ENCODE results near the gene MPRIP. TPM values are rescaled to one million over a fixed set of nuclear protein-coding genes. Genes with fewer than 3 reads are reported as not detected.

Gene MPRIP
- total RNA-seq, 2 donors from 2014 or later = 84.3 to 258 TPM

DNA sequence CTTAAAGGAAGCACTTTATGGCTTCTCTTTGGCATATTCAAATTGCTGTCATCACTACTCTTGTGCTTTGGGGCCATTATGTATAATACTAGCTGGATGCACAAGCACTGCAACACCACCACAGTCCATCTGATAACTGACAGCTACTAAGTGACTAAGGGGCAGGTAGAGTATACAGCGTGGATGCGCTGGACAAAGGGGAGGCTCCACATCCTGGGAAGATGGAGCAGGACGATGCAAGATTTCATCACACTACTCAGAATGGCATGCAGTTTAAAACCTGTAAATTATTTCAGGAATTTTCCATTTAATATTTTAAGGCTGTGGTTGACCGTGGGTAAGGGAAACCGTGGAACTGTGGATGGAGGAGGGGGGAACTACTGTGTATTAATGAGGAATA, 25.0 kb downstream of the MPRIP start:
- TF ChIP-seq POLR2AphosphoS5 (IDR thresholded peaks at IDR 0.05) (no peak), POLR2A (IDR thresholded peaks at IDR 0.05) (no peak)
- TF ChIP-seq, protein P1, sequence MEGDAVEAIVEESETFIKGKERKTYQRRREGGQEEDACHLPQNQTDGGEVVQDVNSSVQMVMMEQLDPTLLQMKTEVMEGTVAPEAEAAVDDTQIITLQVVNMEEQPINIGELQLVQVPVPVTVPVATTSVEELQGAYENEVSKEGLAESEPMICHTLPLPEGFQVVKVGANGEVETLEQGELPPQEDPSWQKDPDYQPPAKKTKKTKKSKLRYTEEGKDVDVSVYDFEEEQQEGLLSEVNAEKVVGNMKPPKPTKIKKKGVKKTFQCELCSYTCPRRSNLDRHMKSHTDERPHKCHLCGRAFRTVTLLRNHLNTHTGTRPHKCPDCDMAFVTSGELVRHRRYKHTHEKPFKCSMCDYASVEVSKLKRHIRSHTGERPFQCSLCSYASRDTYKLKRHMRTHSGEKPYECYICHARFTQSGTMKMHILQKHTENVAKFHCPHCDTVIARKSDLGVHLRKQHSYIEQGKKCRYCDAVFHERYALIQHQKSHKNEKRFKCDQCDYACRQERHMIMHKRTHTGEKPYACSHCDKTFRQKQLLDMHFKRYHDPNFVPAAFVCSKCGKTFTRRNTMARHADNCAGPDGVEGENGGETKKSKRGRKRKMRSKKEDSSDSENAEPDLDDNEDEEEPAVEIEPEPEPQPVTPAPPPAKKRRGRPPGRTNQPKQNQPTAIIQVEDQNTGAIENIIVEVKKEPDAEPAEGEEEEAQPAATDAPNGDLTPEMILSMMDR (IDR thresholded peaks at IDR 0.05) = no peak

DNA sequence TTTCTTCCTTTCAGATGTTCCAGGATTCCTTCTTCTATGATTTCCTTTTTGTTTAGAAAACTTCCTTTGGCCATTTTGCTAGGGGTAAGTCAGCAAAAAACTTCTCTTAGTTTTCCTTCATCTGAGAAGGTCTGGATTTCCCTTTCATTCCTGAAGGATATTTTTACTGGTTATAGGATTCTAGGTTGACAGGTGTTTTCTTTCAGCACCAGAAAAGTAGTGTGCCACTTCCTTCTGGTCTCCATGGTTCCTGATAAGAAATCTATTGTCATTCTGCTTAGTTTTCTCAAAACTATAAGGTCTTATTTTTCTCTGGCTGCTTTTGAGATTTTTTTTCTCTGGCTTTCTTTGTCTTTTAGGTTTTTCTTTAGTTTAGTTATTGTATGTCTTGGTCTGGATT, 27.6 kb downstream of the MPRIP start:
- DNase-seq (ENCODE audit: low spot score) = no peak
- H3K27me3 ChIP-seq (replicated peaks; ENCODE audit: insufficient read depth) = no peaks in the 10 kb centered on the region
- H3K36me3 ChIP-seq = no peaks in the 10 kb centered on the region
- H3K4me3 ChIP-seq = no peak overlapping the region
- H3K27ac ChIP-seq = no peak overlapping the region
- intact Hi-C loops (cut with DNase I) = no loop called here
- TF ChIP-seq POLR2A (IDR thresholded peaks at IDR 0.05) (no peak), POLR2AphosphoS5 (IDR thresholded peaks at IDR 0.05) (no peak)
- TF ChIP-seq, protein P1 (IDR thresholded peaks at IDR 0.05) = no peak
- H3K4me1 ChIP-seq (replicated peaks) = no peaks in the 10 kb centered on the region
- no peaks in the 10 kb centered on the region for H3K9me3 ChIP-seq

More for the DNA sequence above, 25.0 kb downstream of the MPRIP start:
- no peak for DNase-seq (ENCODE audit: low spot score)
- intact Hi-C loops (cut with DNase I) = no loop called here
- 82% methylated on average over 5 of the region's 5 CpGs for WGBS
- no peaks in the 10 kb centered on the region for H3K4me1 ChIP-seq (replicated peaks)
- H3K27ac ChIP-seq = no peak overlapping the region
- H3K27me3 ChIP-seq (replicated peaks; ENCODE audit: insufficient read depth) = no peaks in the 10 kb centered on the region
- H3K36me3 ChIP-seq = no peaks in the 10 kb centered on the region
- no peak overlapping the region for H3K4me3 ChIP-seq
- no peaks in the 10 kb centered on the region for H3K9me3 ChIP-seq

DNA sequence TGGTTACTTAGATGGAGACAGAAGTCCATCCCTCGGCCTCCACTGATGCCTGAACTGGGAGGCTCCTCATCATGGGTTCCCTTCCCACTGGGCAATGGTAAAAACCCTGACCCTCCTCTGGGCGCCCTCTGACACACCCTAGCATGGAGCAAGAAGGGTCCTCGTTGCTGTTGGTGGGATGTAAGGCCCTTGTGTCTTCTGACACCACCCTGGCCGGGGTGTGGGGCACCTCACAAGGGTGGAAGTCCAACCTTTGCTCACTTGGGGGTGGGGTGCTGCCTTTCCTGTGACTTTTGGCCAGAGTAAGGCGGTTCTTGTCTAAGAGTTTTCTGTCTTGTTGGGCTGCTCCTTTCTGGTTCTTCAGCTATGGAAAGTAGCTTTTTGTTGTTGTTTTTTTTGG, 28.7 kb downstream of the MPRIP start:
- no peak for TF ChIP-seq POLR2A (IDR thresholded peaks at IDR 0.05)
- TF ChIP-seq, protein P1 (IDR thresholded peaks at IDR 0.05) = no peak
- H3K4me1 ChIP-seq (replicated peaks) = no peaks in the 10 kb centered on the region
- 78% methylated on average over 5 of the region's 5 CpGs for WGBS
- H3K9me3 ChIP-seq = no peaks in the 10 kb centered on the region
- intact Hi-C loops (cut with DNase I) = no loop called here
- no peaks in the 10 kb centered on the region for H3K36me3 ChIP-seq
- no peak for DNase-seq (ENCODE audit: low spot score)
- no peaks in the 10 kb centered on the region for H3K27me3 ChIP-seq (replicated peaks; ENCODE audit: insufficient read depth)
- no peak overlapping the region for H3K27ac ChIP-seq
- no peak overlapping the region for H3K4me3 ChIP-seq

DNA sequence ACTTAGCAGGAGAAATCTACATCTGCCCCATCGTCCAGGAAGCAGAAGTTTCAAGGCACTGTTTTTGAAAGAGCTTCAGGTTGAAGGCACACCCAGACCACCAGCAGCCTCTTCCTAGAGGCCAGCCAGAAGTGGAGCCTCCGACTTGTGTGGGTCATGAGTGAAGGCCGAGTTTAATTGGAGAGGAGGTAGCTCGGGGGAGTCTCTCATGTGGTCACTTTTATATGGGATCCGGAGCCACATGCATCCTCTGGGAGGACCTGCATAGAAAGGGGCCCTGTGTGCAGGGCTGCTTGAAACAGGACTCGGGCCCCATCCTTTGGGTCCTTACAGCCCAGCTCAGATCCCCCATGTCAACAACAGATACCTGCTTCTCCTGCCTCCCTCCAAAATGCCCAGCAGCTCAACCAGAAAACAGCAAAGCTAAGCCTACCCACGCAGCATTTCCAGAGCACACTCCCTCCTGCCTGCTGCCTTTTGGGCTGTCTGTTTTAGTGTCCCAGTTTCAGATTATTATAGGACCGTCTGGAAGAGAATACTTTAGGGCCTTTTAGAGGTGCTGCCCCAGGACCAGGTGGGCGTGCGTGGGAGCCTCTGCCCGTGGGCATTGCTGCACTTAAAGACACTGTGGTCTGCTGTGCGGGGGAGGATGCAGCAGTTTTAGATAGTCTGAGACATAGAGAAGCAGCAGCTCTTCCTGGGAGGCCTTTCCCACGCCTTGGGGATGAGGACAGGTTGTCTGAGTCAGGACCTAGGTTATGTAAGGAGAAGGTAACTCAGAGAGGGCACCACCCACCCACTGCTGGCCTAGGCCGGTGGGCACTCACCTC, 29.5 kb downstream of the MPRIP start:
- DNase-seq (ENCODE audit: low spot score) = no peak
- TF ChIP-seq POLR2AphosphoS5 (IDR thresholded peaks at IDR 0.05) = no peak
- TF ChIP-seq, protein P1 (IDR thresholded peaks at IDR 0.05) = no peak
- no peak for TF ChIP-seq POLR2A (IDR thresholded peaks at IDR 0.05)
- WGBS = 77% methylated on average over 14 of the region's 14 CpGs
- Histone ChIP-seq H3K27me3 (replicated peaks; ENCODE audit: insufficient read depth) (no peaks in the 10 kb centered on the region), H3K4me1 (replicated peaks) (no peaks in the 10 kb centered on the region), H3K4me3 (no peak overlapping the region), H3K27ac (no peak overlapping the region), H3K9me3 (no peaks in the 10 kb centered on the region), H3K36me3 (no peaks in the 10 kb centered on the region)
- intact Hi-C loops (cut with DNase I) = no loop called here

DNA sequence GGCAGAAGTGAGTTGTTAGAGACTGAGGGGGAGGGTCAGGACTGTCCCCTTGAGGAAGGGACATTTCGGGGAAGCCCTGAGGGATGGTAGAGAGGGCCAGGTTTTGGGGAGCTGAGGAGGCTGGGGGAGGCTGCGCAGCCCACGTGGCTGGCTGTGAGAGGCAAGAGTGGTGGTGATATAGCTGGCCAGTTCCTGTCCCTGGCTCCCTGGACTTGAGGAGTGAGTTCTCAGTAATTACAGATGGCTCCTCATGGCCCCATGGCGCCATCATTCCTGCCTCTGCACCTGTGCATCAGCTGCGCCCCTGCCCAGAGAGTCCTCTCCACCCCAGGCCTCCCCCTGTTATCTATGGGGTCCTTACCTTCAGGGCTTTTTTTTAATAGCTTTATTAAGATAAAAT, 30.3 kb downstream of the MPRIP start:
- 93% methylated on average over 5 of the region's 5 CpGs for WGBS
- intact Hi-C loops (cut with DNase I) = no loop called here
- Histone ChIP-seq H3K4me3 (no peak overlapping the region), H3K27ac (no peak overlapping the region), H3K4me1 (replicated peaks) (no peaks in the 10 kb centered on the region), H3K27me3 (replicated peaks; ENCODE audit: insufficient read depth) (no peaks in the 10 kb centered on the region), H3K36me3 (no peaks in the 10 kb centered on the region), H3K9me3 (no peaks in the 10 kb centered on the region)
- DNase-seq (ENCODE audit: low spot score) = no peak
- TF ChIP-seq POLR2A (IDR thresholded peaks at IDR 0.05) (no peak), POLR2AphosphoS5 (IDR thresholded peaks at IDR 0.05) (no peak)
- TF ChIP-seq, protein P1 (IDR thresholded peaks at IDR 0.05) = no peak
